ENCODE results near the gene GREB1L. TPM values are rescaled to one million over a fixed set of nuclear protein-coding genes. Genes with fewer than 3 reads are reported as not detected.

The GREB1L gene
- total RNA-seq, 1 donor = 25.0 TPM

- TF ChIP-seq CTCF (IDR thresholded peaks at IDR 0.05; ENCODE audit: insufficient read depth, low read depth, low read length) = no peak
- H3K4me3 ChIP-seq (ENCODE audit: low read depth, low read length) = no peak overlapping the region
- DNase-seq (ENCODE audit: low read depth) = no peak
Measured at GRCh38 chr18:21284540-21284939, 42.5 kb downstream of the GREB1L start.

GRCh38 chr18:21289827-21290226, 47.8 kb downstream of the GREB1L start:
- no peak for TF ChIP-seq CTCF (IDR thresholded peaks at IDR 0.05; ENCODE audit: insufficient read depth, low read depth, low read length)
- no peak overlapping the region for H3K4me3 ChIP-seq (ENCODE audit: low read depth, low read length)
- DNase-seq (ENCODE audit: low read depth) = no peak

- DNase-seq (ENCODE audit: low read depth) = no peak
- TF ChIP-seq CTCF (IDR thresholded peaks at IDR 0.05; ENCODE audit: insufficient read depth, low read depth, low read length) = no peak
- no peak overlapping the region for H3K4me3 ChIP-seq (ENCODE audit: low read depth, low read length)
Measured at GRCh38 chr18:21291106-21291505, 49.1 kb downstream of the GREB1L start.

- no peak overlapping the region for H3K4me3 ChIP-seq (ENCODE audit: low read depth, low read length)
- no peak for DNase-seq (ENCODE audit: low read depth)
- no peak for TF ChIP-seq CTCF (IDR thresholded peaks at IDR 0.05; ENCODE audit: insufficient read depth, low read depth, low read length)
Measured at GRCh38 chr18:21293479-21293878, 51.4 kb downstream of the GREB1L start.

- no peak for DNase-seq (ENCODE audit: low read depth)
- no peak overlapping the region for H3K4me3 ChIP-seq (ENCODE audit: low read depth, low read length)
- TF ChIP-seq CTCF (IDR thresholded peaks at IDR 0.05; ENCODE audit: insufficient read depth, low read depth, low read length) = no peak
Measured at GRCh38 chr18:21295101-21295500, 53.1 kb downstream of the GREB1L start.

- DNase-seq (ENCODE audit: low read depth) = no peak
- TF ChIP-seq CTCF (IDR thresholded peaks at IDR 0.05; ENCODE audit: insufficient read depth, low read depth, low read length) = no peak
- H3K4me3 ChIP-seq (ENCODE audit: low read depth, low read length) = no peak overlapping the region
Measured at GRCh38 chr18:21296045-21296444, 54.0 kb downstream of the GREB1L start.

GRCh38 chr18:21298351-21298750, 56.3 kb downstream of the GREB1L start:
- DNase-seq (ENCODE audit: low read depth) = no peak
- TF ChIP-seq CTCF (IDR thresholded peaks at IDR 0.05; ENCODE audit: insufficient read depth, low read depth, low read length) = no peak
- H3K4me3 ChIP-seq (ENCODE audit: low read depth, low read length) = no peak overlapping the region
